HG03045 (cell line): ENCODE data around the gene ZNF654.
A peak's percentile ranks its signal among the peaks of the same experiment; 100 is the strongest.
"Not testable (repeated sequence)": the region's sequence is repeated elsewhere in the genome, so short reads cannot be mapped to it uniquely, and the experiment has no call there.

ENCODE experiments used
- ATAC-seq: cut with Tn5 transposase; IDR thresholded peaks from one replicate; pipeline ENCODE4 v1.9.1; 2021; ENCODE audit warnings: mild to moderate bottlenecking, moderate library complexity; ENCODE audit not compliant: unreplicated experiment

Gene ZNF654

DNA sequence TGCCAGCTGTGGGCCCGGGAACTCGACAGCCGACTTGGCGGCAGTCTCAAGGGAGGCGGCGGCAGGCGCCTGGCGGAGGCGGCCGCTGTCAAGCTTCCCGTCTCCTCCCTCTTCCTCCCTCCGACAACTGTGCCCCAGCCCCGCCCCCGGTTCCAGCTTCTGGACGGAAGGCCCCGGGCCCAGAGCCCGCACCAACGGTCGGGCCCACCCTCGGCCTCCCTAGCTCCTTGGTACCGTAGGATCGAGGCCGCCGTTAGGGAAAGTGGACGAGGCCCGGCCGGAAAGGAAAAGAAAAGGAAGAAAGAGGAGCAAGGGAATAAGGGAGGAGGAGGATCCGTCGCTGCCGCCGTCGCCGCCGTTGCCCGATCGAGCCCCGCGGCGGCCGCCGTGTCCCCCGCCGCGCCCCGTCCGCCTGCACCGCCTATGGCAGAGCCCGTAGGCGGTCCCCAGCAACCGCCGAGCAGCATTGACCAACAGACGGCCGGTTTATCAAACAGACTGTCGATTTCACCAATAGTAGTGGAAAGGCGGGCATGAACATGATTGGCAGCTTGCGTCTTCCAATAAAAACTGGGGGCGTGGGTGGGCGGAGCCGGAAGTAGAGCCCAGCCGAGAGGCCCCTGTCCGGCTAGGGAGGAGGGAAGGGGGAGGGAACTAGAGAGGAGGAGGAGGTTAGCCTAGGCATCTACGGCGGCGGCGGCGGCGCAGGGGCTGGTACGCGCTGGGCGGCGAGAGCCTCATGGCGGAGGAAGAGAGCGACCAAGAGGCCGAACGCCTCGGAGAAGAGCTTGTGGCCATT lies at the start of gene ZNF654, which contains the start of gene CGGBP1:
ZNF654 (plus strand) TSS at position 675 of the 799 bp plus-strand sequence; CDS start at position 740, 65 bp downstream.
CGGBP1 (minus strand) TSS at position 425 of the 799 bp plus-strand sequence. CDS start 3,029 bp downstream, outside the sequence.
- peak; percentile 96 for ATAC-seq

DNA sequence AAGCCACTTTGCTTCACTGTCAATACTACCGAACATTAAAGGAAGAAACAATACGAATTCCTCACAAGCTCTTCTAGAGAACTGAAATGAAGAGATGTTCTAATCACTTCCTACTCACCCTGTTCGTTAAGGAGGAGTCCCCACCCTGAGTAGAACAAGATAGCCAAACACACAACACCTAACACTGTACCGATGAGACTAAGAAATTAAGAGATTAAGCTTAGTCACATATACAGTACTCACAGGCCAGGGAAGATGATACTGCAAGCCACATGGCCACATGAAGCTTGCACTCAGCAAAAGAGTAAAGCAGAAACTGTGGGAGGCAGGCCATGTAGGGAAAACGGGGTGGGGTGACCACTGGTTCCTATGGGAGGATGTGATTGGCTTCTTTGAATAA lies 48.2 kb upstream of the ZNF654 start:
- no peak for ATAC-seq

GRCh38 chr3:88013592-88013991 lies 45.5 kb upstream of the ZNF654 start:
- ATAC-seq = no peak

GRCh38 chr3:88015656-88016055 lies 43.4 kb upstream of the ZNF654 start:
- ATAC-seq = not testable (repeated sequence)

DNA sequence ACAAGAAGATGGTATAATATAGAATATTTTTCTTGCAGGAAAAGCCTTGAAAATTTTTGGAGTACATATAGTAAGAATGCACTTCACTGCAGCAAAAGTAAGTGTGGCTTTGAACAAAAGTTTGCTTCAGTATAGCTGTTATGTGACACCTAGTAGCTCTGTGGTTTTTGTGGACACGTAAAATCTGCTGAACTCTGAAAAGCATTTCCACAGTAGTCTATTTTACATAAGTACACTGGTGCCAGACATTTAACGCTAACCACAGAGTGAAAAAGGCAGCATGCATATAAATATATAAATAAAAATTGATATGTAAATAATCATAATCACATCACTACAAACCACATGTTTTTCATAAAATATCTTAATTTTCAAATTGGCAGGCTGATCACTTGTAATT lies 40.0 kb upstream of the ZNF654 start:
- no peak for ATAC-seq

- no peak for ATAC-seq
Measured at GRCh38 chr3:88025001-88025552, 34.0 kb upstream of the ZNF654 start.

DNA sequence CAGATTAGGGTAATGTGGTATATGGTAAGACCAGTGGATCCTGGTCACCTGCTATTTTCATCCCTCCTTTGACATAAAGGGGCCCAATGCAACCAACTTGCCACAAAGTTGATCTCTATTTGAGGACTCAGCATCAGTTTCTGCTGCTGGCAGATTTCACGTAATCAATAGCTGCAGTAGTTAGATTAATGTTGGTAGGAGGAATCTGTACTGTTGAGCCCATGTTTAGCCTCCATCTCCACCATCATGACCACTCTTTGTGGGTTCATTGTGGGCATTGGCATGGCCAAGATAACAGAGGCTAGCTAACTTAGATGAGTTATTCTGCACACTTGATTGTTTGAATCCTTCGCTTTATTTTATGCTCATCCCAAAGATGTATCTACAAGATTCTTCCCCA lies 30.2 kb upstream of the ZNF654 start:
- ATAC-seq = no peak

DNA sequence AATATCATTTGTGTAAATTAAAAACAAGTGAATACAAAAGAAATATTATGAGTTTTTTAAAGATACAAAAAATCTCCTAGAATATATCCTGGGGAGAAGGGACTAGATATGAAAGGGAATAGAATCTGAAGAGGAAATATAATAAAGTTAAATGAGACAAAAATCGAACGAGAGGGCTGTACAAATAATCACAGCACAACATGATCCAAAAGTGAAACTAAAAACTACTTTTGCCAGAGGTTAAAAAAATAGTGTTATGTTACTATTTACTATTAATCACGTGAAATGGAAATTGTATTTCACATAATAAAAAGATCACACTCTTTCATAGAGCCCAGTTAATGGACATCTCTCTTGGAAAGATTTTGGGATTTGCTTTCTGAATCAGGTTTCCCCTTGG lies 28.8 kb upstream of the ZNF654 start:
- no peak for ATAC-seq

GRCh38 chr3:88031642-88032077 lies 27.4 kb upstream of the ZNF654 start:
- peak; percentile 92 for ATAC-seq

DNA sequence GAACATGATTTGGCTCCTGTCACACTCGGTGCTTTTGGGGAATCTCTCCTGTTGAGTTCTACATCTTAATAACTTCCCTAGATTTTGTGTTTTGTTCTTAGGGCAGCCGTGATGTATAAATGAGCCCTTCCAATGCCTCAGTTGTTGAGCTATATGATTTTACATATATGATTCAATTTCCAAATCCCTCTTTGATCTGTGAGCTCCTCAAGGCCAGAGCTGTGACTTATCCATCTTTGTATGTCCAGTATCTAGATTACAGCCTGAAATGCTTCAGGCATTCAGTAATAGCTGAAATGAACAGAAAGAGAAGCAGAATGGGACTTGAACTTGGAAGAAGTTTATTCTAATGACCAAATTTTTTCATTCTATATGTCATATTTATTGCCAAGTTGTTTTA lies 26.8 kb upstream of the ZNF654 start:
- ATAC-seq = peak; percentile 29

GRCh38 chr3:88033079-88033478 lies 26.0 kb upstream of the ZNF654 start:
- no peak for ATAC-seq

- ATAC-seq = no peak
Measured at GRCh38 chr3:88033808-88034207, 25.2 kb upstream of the ZNF654 start.

DNA sequence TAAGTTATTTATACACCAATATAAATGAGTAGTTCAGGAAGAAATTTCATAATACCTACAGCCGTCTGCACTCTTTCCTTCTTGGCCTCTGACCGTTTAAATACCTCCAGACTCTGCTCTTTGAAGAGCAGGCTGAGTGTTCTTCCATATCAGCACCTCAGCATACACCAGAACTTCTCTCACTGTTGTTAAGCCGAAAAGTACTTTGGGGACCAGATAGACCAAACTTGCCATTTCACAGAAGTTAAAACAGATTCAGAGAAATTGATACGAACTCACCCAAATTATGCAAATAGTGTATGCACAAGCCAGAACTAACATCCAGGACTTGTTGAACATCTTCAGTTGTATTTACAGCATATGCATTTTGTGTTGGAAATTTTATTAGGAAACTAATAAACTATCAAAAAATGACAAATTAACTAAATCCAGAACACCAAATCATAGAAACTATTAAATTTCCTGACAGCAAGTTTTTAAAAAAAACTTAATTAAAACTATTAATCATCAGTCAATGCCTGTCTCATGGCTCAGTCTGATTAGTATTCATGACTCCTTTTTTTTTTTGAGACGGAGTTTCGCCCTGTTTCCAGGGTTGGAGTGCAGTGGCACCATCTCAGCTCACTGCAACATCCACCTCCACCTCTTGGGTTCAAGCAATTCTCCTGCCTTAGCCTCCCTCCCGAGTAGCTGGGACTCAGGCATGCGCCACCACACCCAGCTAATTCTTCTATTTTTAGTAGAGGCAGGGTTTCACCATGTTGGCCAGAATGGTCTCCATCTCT lies 24.4 kb upstream of the ZNF654 start:
- ATAC-seq = no peak

DNA sequence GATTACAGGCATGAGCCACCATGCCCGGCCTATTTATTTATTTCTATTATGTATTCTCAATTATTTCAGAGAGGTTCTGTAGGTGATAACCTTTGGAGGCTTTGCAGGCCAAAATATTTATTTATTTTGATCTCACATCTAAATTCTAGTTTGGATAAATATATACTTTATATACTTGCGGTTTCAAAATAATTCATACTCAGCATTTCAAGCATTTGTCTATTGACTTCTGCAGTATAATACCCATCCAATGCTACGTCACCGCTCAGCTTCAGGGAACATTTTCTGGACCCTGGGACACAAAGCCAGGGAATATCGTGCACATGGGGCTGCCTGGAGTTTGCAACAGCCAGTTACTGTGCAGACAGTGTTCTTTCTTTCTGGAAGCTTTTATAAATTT lies 22.8 kb upstream of the ZNF654 start:
- no peak for ATAC-seq

DNA sequence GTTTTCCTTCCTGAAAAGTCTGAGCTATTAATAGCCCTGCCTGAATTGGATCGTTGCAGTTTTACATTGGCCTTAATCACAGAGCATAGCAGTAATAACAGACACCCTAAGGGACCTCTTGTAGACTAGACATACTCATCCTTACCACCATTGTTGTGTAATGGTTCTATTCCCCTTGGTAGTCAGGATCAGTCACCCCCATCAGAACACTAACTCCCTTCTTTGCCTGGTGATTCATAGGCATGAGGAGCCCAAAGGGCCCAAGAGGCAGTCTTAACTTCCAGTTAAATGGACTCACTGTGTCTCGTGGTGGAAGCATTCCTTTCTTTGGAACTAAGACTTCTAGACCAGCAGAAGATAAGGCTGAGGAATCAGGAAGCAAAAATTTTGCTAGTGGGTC lies 20.5 kb upstream of the ZNF654 start:
- no peak for ATAC-seq

GRCh38 chr3:88040529-88040928 lies 18.5 kb upstream of the ZNF654 start:
- no peak for ATAC-seq

GRCh38 chr3:88041005-88041404 lies 18.1 kb upstream of the ZNF654 start:
- no peak for ATAC-seq

DNA sequence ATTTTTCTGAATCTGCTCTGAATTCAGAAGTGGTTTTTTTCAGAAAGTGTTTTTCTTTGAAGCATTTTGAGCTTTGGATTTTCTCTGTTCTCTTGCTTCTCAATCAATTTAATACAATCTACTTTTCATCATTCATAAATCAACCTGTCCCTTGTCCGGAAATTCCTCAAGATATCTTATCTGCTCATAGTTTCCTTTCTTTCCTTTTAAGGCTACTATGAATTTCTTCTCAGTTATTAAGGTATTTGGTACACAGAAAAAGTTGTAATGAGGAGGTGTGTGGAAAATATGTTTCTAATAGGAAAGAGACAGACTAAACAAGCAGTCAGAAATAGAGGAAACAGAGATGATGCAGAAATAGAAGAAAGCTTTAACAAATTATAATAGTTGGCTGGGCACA lies 14.6 kb upstream of the ZNF654 start:
- no peak for ATAC-seq

DNA sequence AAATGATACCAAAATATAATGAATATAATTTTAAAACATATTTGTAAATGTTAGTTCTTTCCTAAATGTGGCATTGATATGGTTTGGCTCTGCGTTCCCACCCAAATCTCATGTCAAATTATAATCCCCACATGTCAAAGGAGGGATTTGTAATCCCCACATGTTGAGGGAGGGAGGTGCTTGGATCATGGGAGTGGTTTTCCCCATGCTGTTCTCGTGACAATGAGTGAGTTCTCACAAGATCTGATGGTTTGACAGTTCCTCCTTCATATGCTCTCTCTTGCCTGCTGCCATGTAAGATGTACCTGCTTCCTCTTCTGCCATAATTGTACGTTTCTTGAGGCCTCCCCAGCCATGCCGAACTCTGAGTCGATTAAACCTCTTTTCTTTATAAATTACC lies 12.3 kb upstream of the ZNF654 start:
- ATAC-seq = no peak

DNA sequence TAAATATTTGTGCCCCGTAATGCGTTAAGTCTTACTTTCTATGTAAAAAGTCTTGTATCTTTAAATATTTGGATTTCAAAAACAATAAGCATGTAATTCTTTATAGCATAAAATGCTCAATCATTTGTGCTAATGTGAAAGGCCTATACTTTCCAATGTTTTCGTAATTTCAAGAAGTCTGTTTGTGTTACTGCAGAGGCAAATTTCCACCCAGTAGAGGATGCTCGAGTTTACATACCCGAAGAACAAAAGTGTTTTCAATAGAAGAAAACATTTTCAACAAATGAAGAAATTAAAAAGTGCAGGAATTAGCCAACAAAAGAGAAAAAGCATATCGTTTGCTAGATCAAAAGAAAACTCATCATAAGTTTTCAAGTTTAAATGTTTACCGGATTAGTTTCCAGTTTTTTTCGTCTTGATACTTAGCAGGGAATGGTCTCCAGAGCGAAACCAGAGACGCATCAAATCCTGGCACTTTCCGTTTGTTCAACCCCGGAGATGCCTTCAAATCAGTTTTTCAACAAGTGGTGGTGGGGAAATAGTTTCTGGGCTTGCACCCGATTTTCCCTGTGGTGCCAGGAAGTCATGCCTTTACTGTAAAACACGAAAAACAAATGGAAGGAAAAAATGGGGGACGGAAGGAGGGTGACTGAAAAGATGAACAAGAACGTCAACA lies 1.3 kb upstream of the ZNF654 start:
- no peak for ATAC-seq

GRCh38 chr3:88058306-88058580 lies 812 bp upstream of the ZNF654 start:
- ATAC-seq = peak; percentile 24
